Measurements from ENCODE around the gene POLR1D.
"Not testable (repeated sequence)": the region's sequence is repeated elsewhere in the genome, so short reads cannot be mapped to it uniquely, and the experiment has no call there.

Gene POLR1D

DNA sequence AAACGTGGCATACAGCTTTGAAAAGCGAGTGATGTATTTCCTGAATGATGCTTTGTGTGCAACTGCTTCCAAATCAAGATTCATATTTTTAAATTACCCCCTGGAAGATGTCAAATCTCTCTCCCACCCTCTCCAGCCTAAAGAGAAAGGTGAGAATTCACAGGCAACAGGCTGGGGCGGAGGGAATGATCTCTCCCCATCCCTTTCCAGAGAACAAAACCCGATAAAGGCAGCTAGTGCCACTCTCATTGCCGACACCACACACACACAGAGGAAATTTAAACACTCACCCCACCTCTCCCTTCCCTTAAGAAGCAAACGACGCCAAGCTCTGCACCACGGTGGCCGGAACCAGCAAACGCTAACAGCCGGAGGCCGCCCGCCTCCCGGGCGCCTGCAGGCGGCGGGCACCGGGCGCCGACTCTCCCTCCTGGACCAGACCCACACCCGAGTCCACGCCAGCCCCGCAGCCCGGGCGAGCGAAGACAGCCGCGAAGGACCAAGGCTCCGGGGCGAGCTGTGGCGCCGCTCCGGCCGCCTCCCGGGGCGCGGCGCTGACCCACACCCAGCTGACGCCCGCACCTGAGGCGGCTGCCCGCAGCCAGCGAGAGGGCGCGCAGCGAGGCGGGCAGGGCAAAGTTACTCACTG, 1.8 kb upstream of the POLR1D start:
- no peaks in the 10 kb centered on the region for H3K9me3 ChIP-seq (ENCODE audit: control insufficient read depth, insufficient read depth, low read length)
- peaks cover 15% of the 10 kb centered on the region for H3K4me1 ChIP-seq (ENCODE audit: control insufficient read depth, insufficient read depth, low read length)
- H3K36me3 ChIP-seq (ENCODE audit: control insufficient read depth, insufficient read depth, low read length) = peaks cover 5% of the 10 kb centered on the region
- peak overlapping the region; percentile 76 for H3K4me3 ChIP-seq (ENCODE audit: low read depth, low read length)
- H3K9ac ChIP-seq (ENCODE audit: low read depth, low read length) = peak overlapping the region; percentile 76
- H3K27me3 ChIP-seq (ENCODE audit: control insufficient read depth, insufficient read depth, low read length) = no peaks in the 10 kb centered on the region

DNA sequence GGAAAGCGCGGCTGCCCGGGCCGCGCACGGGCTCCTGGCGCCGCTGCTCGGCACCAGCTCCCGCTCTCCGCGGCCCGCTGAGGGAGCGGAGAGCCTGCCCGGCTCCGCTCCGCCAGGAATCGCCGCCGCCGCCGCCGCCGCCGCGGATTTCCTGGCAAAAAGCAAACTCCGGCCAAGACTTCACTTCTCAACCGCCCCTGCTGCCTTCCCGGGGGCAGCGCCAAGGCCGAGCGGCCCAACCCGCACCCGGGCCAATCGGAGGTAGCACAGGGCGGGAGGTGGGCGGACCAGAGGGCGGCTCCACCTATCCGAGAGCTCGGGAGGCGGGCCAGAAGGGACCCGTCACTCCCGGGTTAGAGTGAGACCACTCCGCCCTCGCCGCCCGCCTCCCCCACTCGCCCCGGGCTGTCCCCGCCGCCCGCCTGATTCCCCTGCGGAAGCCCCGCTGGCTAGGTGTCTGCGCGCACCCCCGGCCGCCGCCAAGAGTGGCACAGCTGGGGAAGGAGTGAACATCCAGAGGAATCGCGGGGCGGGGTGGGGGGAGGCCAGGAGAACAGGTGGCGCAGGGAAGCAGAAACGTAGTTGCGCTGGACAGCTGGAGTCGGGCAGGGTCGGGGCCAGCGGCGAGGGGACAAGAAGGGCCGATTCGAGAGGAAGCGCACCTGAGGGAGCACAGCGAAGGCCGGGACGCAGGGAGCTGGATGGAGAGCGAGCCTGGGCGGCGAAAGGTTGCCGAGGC, 1.1 kb upstream of the POLR1D start, which contains the start of gene LNX2:
Gene LNX2 (minus strand): TSS at position 153 of the 739 bp plus-strand sequence. CDS start 38,826 bp downstream, outside the sequence.
- peaks cover 15% of the 10 kb centered on the region for H3K4me1 ChIP-seq (ENCODE audit: control insufficient read depth, insufficient read depth, low read length)
- peak within 1 kb of the TSS; percentile 99 for H3K4me3 ChIP-seq (ENCODE audit: low read depth, low read length)
- H3K27me3 ChIP-seq (ENCODE audit: control insufficient read depth, insufficient read depth, low read length) = no peaks in the 10 kb centered on the region
- H3K9me3 ChIP-seq (ENCODE audit: control insufficient read depth, insufficient read depth, low read length) = no peaks in the 10 kb centered on the region
- peaks cover 5% of the 10 kb centered on the region for H3K36me3 ChIP-seq (ENCODE audit: control insufficient read depth, insufficient read depth, low read length)
- H3K9ac ChIP-seq (ENCODE audit: low read depth, low read length) = peak within 1 kb of the TSS; percentile 92

DNA sequence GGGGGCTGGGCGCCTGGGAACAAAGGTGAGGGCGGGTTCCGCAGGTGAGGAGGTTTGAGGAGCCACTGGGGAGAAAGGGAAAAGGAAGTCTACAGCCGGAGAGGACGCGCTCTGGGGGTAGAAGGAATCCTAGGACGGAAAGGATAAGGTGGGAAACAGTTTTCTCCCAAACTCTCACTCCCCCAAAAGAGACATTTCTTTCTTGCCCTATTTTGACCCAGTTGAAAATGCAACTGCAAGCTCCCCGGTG, 651 bp upstream of the POLR1D start:
- Histone ChIP-seq H3K9me3 (ENCODE audit: control insufficient read depth, insufficient read depth, low read length) (no peaks in the 10 kb centered on the region), H3K9ac (ENCODE audit: low read depth, low read length) (peak overlapping the region; percentile 92), H3K4me3 (ENCODE audit: low read depth, low read length) (peak overlapping the region; percentile 99), H3K27me3 (ENCODE audit: control insufficient read depth, insufficient read depth, low read length) (no peaks in the 10 kb centered on the region), H3K4me1 (ENCODE audit: control insufficient read depth, insufficient read depth, low read length) (peaks cover 15% of the 10 kb centered on the region), H3K36me3 (ENCODE audit: control insufficient read depth, insufficient read depth, low read length) (peaks cover 5% of the 10 kb centered on the region)

DNA sequence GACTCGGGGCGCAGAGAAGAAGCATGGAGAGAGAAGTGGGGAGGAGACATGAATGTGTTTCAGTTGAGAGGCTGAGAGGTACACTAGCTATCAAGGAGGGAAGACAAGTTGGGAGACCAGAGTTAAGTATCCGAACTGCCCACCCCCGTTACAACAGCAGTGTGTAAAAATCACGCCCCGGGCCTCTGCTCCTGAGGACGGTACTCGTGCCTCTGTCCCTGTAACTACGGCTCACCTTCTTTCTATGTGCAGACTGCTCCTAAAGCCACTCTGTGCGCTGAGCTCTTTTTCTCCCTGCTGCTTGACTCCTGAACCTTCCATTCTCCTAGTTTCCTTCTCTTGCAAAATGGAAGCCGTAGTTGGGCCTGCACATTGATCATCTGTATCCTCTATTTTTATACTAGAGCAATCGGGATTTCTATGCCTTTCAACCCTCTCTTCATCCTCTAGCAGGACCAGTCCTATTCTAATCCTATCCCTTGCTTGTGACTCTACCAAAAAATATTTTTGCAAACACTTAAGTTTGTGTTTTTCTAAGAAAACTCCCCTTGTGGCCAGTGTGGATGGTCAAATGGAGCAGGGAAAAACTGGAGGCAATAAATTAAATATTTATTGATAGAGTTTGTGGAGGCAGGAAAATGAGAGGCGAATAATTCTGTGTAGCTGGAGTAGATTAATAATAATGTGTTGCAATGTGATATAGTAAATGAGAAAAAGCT, 569 bp downstream of the POLR1D start:
- Histone ChIP-seq H3K9ac (ENCODE audit: low read depth, low read length) (peak overlapping the region; percentile 97), H3K36me3 (ENCODE audit: control insufficient read depth, insufficient read depth, low read length) (peaks cover 5% of the 10 kb centered on the region), H3K4me1 (ENCODE audit: control insufficient read depth, insufficient read depth, low read length) (peaks cover 8% of the 10 kb centered on the region), H3K9me3 (ENCODE audit: control insufficient read depth, insufficient read depth, low read length) (no peaks in the 10 kb centered on the region), H3K27me3 (ENCODE audit: control insufficient read depth, insufficient read depth, low read length) (no peaks in the 10 kb centered on the region), H3K4me3 (ENCODE audit: low read depth, low read length) (peak overlapping the region; percentile 99)

DNA sequence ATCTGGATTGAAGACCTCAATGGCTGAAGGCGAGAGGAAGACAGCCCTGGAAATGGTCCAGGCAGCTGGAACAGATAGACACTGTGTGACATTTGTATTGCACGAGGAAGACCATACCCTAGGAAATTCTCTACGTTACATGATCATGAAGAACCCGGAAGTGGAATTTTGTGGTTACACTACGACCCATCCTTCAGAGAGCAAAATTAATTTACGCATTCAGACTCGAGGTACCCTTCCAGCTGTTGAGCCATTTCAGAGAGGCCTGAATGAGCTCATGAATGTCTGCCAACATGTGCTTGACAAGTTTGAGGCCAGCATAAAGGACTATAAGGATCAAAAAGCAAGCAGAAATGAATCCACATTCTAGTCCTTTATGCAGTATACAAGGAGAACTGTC, 1.2 kb downstream of the POLR1D start:
- Histone ChIP-seq H3K9ac (ENCODE audit: low read depth, low read length) (no peak overlapping the region), H3K27me3 (ENCODE audit: control insufficient read depth, insufficient read depth, low read length) (no peaks in the 10 kb centered on the region), H3K4me1 (ENCODE audit: control insufficient read depth, insufficient read depth, low read length) (peaks cover 2% of the 10 kb centered on the region), H3K9me3 (ENCODE audit: control insufficient read depth, insufficient read depth, low read length) (no peaks in the 10 kb centered on the region), H3K4me3 (ENCODE audit: low read depth, low read length) (peak overlapping the region; percentile 99), H3K36me3 (ENCODE audit: control insufficient read depth, insufficient read depth, low read length) (peaks cover 5% of the 10 kb centered on the region)

DNA sequence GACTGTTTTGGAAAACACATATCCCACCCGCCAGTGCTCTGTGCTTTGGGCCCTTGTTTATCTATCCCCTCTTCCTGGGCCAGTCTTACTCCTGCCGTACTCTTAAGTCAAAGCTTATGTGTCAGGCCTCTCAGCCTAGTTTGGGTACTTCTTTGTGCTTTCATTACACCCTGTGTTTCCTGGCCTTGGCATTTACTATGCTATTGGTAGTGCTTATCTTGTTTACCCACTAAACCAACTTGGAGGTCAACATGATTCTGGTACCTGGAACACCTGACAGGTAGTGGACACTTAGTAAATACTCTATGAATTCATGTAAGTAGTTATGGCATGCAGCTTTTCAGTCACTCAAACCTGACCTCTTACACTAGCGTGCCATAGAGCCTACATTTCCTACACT, 2.4 kb downstream of the POLR1D start:
- Histone ChIP-seq H3K4me3 (ENCODE audit: low read depth, low read length) (no peak overlapping the region), H3K4me1 (ENCODE audit: control insufficient read depth, insufficient read depth, low read length) (no peaks in the 10 kb centered on the region), H3K36me3 (ENCODE audit: control insufficient read depth, insufficient read depth, low read length) (peaks cover 5% of the 10 kb centered on the region), H3K9me3 (ENCODE audit: control insufficient read depth, insufficient read depth, low read length) (no peaks in the 10 kb centered on the region), H3K27me3 (ENCODE audit: control insufficient read depth, insufficient read depth, low read length) (no peaks in the 10 kb centered on the region), H3K9ac (ENCODE audit: low read depth, low read length) (no peak overlapping the region)

DNA sequence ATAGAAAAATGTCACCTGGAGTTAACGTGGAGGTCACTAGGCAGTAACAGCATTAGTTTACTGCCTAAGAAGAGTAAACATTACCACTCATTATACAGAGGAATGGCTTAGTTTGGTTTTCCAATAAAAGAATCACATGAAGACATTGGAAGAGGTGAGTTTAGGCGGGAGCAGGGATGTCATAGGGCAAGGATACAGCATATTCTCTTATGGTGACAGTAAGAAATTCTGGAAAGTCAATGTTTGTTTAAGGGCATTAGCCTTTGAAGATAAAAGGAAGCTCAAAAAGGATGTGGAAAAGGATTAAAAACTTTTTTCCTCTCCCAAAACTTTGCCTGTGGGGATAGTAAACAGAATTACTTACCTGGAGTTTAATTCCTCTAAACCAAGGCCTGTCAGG, 4.1 kb downstream of the POLR1D start:
- no peaks in the 10 kb centered on the region for H3K4me1 ChIP-seq (ENCODE audit: control insufficient read depth, insufficient read depth, low read length)
- H3K9me3 ChIP-seq (ENCODE audit: control insufficient read depth, insufficient read depth, low read length) = no peaks in the 10 kb centered on the region
- H3K27me3 ChIP-seq (ENCODE audit: control insufficient read depth, insufficient read depth, low read length) = no peaks in the 10 kb centered on the region
- peaks cover 5% of the 10 kb centered on the region for H3K36me3 ChIP-seq (ENCODE audit: control insufficient read depth, insufficient read depth, low read length)
- H3K9ac ChIP-seq (ENCODE audit: low read depth, low read length) = no peak overlapping the region
- H3K4me3 ChIP-seq (ENCODE audit: low read depth, low read length) = no peak overlapping the region

DNA sequence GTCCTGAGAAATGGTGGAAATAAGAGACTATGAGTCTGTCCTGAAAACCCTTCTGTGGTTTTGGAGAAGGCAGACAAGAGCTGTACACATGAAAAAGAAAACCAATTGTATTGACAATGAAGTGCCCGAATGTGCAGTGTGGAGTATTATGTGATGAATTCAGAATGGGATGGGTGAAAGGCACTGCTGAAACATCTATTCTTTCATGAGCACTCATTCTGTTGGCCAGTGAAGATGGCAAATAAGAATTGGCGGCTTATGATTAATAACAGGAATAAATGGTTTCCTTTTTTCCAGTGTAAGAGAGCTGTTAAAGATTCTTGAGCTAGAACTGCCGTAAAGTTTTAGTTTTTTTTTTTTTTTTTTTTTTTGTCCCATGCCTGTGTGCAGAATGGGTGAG, 5.7 kb downstream of the POLR1D start:
- Histone ChIP-seq H3K27me3 (ENCODE audit: control insufficient read depth, insufficient read depth, low read length) (no peaks in the 10 kb centered on the region), H3K4me1 (ENCODE audit: control insufficient read depth, insufficient read depth, low read length) (no peaks in the 10 kb centered on the region), H3K9me3 (ENCODE audit: control insufficient read depth, insufficient read depth, low read length) (no peaks in the 10 kb centered on the region), H3K36me3 (ENCODE audit: control insufficient read depth, insufficient read depth, low read length) (peaks cover 5% of the 10 kb centered on the region), H3K4me3 (ENCODE audit: low read depth, low read length) (no peak overlapping the region), H3K9ac (ENCODE audit: low read depth, low read length) (no peak overlapping the region)

DNA sequence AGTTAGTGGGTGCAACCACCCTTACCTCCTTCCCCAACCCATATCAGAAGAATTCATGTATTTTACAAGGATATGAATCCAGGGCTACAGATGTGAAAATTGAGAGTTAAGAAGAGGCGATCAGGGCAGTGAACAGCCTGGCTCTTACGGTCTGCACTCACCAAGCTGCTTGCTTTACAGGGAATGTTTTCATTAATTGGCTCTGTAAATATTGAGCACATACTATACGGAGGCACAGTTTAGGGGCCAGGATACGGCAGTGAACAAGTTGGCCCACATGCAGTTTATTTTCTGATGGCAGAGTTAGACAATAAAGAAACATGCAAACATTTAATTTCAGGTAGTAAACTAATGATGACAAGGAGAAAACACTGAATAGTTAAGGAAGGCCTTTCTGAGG, 6.4 kb downstream of the POLR1D start:
- Histone ChIP-seq H3K9me3 (ENCODE audit: control insufficient read depth, insufficient read depth, low read length) (no peaks in the 10 kb centered on the region), H3K36me3 (ENCODE audit: control insufficient read depth, insufficient read depth, low read length) (peaks cover 4% of the 10 kb centered on the region), H3K9ac (ENCODE audit: low read depth, low read length) (no peak overlapping the region), H3K4me3 (ENCODE audit: low read depth, low read length) (no peak overlapping the region), H3K27me3 (ENCODE audit: control insufficient read depth, insufficient read depth, low read length) (no peaks in the 10 kb centered on the region), H3K4me1 (ENCODE audit: control insufficient read depth, insufficient read depth, low read length) (no peaks in the 10 kb centered on the region)

DNA sequence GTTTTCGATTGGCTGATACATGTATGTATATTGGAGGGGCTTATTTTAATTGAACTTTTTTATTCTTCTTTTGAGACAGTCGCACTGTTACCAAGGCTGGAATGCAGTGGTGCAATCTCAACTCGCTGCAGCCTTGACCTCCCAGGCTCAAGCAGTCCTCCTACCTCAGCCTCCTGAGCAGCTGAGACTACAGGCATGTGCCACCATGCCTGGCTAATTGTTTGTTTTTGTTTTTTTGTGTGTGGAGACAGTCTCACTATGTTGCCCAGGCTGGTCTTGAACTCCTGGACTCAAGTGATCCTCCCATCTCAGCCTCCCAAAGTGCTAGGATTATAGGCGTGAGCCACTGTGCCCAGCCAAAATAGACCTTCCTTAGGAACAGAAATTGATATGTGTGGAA, 7.1 kb downstream of the POLR1D start:
- H3K9ac ChIP-seq (ENCODE audit: low read depth, low read length); H3K4me1 ChIP-seq (ENCODE audit: control insufficient read depth, insufficient read depth, low read length); H3K9me3 ChIP-seq (ENCODE audit: control insufficient read depth, insufficient read depth, low read length); H3K27me3 ChIP-seq (ENCODE audit: control insufficient read depth, insufficient read depth, low read length); H3K36me3 ChIP-seq (ENCODE audit: control insufficient read depth, insufficient read depth, low read length); H3K4me3 ChIP-seq (ENCODE audit: low read depth, low read length): not testable (repeated sequence)

DNA sequence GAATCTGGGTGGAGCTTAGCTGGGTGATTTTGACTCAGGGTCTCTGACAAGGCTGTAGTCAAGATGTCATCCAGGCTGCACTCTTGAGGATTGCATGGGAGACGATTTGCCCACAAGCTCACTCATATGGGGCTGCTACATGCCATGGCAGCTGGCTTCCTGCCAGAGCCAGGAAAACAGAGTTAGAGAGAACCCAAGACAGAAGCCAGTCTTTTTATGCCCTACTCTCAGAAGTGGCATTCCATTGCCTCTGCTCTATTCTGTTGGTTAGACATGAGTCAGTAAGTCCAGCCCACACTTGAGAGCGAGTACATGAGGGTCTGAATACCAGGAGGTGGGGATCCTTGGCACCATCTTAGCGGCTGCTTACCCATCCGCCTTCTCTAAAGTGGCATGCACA, 9.5 kb downstream of the POLR1D start:
- Histone ChIP-seq H3K4me1 (ENCODE audit: control insufficient read depth, insufficient read depth, low read length) (no peaks in the 10 kb centered on the region), H3K9ac (ENCODE audit: low read depth, low read length) (no peak overlapping the region), H3K36me3 (ENCODE audit: control insufficient read depth, insufficient read depth, low read length) (no peaks in the 10 kb centered on the region), H3K27me3 (ENCODE audit: control insufficient read depth, insufficient read depth, low read length) (no peaks in the 10 kb centered on the region), H3K4me3 (ENCODE audit: low read depth, low read length) (no peak overlapping the region), H3K9me3 (ENCODE audit: control insufficient read depth, insufficient read depth, low read length) (no peaks in the 10 kb centered on the region)

DNA sequence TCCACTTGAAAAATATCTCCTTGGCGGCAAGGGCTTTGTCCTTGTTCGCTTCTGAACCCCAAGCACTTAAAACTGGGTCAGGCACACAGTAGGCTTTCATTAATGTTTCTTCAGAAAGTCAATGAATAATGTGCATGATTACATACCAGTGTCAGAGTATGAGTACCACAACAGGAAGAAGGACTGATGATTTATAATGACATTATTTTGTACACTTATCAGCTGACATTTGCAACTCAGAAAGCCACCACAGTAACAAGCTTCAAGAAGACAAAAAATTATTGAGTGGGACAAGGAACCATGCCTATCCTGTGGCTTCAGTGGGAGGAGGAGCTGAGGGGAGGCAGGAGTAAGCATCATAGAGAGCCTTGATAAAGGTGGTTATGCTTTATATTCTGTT, 10.0 kb downstream of the POLR1D start:
- H3K4me3 ChIP-seq (ENCODE audit: low read depth, low read length) = no peak overlapping the region
- no peaks in the 10 kb centered on the region for H3K36me3 ChIP-seq (ENCODE audit: control insufficient read depth, insufficient read depth, low read length)
- no peaks in the 10 kb centered on the region for H3K27me3 ChIP-seq (ENCODE audit: control insufficient read depth, insufficient read depth, low read length)
- no peaks in the 10 kb centered on the region for H3K9me3 ChIP-seq (ENCODE audit: control insufficient read depth, insufficient read depth, low read length)
- no peak overlapping the region for H3K9ac ChIP-seq (ENCODE audit: low read depth, low read length)
- H3K4me1 ChIP-seq (ENCODE audit: control insufficient read depth, insufficient read depth, low read length) = no peaks in the 10 kb centered on the region
